Measurements from ENCODE around the gene ZCCHC14.

Gene ZCCHC14

DNA sequence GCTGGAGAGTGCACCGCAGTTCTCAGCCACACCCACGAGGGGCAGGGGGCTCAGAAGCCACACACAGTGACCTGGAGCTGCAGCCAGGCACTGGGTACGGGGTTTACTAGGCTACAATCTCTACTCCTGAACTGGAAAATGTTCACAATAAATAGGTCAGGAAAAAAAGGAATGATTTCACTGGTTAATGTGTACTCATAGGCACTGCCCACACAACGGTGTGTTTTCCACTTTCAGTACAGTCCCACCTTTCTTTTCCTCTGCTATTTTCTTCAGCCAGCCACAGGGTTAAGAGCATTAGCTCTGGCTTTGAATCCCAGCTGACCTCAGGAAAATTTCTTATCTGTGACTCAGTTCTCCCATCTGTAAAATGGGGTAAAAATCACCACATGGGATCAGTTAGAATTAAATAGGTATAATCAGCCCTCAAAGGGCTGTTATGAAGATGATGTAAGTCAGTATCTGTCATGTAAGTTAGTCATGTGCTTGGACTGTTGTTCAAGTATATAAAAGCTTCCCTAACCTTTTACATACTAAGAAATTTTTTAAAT, 35.7 kb downstream of the ZCCHC14 start:
- peak; percentile 81 for DNase-seq (ENCODE audit: low spot score)

GRCh38 chr16:87454391-87454790, 38.4 kb downstream of the ZCCHC14 start:
- no peak for DNase-seq (ENCODE audit: low spot score)

DNA sequence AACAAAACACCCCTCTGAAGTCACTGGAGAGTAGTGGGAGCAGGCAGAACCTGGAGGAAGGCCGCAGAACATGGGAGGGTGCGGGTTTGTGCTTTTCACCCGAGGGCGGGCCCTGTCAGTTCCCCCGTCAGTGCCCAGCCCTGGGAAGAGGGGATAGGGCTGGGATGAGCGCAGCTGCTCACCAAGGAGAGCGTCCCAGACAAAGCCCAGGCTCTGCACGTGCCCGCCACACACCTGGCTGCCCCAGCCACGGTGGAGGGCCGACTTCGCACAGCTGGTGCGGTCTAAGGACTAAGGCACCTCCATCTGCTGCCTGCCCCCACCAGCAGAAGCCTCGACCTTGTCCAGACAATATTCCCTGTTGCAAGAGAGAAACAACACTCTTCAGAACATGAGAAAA, 39.5 kb downstream of the ZCCHC14 start:
- DNase-seq (ENCODE audit: low spot score): no peak

DNA sequence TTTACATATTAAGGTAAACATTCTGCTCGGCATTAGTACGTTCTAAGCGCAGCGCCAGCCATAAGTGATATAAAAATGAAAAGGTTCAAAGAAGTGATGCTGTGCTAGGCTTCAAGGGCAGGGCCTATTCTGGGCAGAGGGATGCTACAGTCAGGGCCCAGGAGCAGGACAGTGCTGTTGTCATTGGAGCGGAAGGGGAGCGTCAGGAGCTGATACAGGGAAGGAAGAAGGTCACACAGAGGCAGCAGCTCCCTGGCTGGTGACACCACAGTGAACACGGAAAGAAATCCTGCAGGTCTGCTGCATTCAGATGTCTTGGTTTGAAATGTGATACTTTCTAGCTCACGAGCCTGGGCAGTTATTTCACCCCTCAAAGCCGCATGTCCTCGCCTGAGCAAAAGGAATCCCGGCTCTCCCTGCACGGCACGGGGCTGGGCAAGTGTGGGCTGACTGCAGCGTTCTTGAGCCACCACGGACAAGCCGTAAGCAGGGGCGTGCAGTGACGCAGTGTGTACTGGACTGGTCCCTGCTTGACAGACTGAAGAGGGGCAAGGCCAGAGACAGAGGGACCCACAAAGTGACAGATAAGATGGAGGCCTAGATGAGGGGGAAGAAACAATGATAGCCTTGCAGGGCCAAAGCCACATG, 41.1 kb downstream of the ZCCHC14 start:
- no peak for DNase-seq (ENCODE audit: low spot score)

DNA sequence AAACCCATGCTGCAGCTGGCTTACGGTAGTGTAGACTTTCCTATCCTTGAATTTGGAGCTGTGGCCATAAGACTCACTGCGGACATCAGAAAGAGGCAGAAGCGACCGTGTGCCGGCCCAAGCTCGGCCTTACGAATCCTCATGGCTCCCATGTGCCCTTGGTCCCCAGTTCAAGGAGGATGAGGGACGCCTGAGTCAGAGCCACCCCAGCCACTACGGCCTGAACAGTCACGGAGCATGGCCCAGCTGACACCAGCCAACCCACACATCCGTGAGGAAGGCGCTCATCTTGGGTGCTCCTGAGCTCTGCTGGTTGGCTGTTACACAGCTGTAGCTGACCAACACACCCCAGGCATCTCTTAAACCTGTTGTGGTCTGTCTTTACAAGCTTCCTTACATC, 44.0 kb downstream of the ZCCHC14 start:
- DNase-seq (ENCODE audit: low spot score): no peak

- DNase-seq (ENCODE audit: low spot score): no peak
Observed at GRCh38 chr16:87447323-87447722, 45.5 kb downstream of the ZCCHC14 start.

DNA sequence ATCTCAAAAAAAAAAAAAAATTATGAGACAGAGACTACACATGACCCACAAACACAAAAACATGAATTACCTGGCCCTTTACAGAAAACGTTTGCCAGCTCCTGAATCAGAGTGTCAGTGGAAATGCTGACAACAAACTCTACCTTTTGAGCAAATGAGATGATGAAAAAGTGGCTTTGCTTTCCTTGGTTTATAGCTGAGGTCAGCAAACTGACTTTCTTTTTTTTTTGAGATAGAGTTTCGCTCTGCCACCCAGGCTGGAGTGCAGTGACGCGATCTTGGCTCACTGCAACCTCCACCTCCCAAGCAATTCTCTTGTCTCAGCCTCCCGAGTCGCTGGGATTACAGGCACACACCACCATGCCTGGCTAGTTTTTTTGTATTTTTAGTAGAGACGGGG, 46.3 kb downstream of the ZCCHC14 start:
- no peak for DNase-seq (ENCODE audit: low spot score)

- DNase-seq (ENCODE audit: low spot score): peak; percentile 76
Observed at GRCh38 chr16:87445486-87445885, 47.3 kb downstream of the ZCCHC14 start.

DNA sequence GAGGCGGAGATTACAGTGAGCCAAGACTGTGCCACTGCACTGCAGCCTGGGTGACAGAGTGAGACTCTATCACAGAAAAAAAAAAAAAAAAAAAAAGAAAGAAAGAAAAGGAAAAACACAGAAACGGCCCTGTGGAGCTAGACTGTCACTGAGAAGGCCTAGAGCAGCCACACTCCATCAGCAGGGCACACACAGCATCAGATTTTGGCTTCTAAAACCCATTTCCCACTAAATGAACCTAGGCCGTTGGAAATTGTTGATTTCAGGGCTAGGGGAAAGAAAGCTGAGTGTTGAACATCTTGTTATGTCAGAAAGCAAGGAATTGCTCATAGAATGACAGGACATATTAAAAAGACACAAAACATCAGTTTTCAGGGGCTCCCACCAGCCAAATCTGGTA, 48.9 kb downstream of the ZCCHC14 start:
- no peak for DNase-seq (ENCODE audit: low spot score)

- no peak for DNase-seq (ENCODE audit: low spot score)
Observed at GRCh38 chr16:87443016-87443415, 49.8 kb downstream of the ZCCHC14 start.

GRCh38 chr16:87442581-87442966, 50.2 kb downstream of the ZCCHC14 start:
- no peak for DNase-seq (ENCODE audit: low spot score)

GRCh38 chr16:87441886-87442580, 50.8 kb downstream of the ZCCHC14 start:
- no peak for DNase-seq (ENCODE audit: low spot score)

GRCh38 chr16:87439926-87440325, 52.9 kb downstream of the ZCCHC14 start:
- no peak for DNase-seq (ENCODE audit: low spot score)

- no peak for DNase-seq (ENCODE audit: low spot score)
Observed at GRCh38 chr16:87438611-87438985, 54.2 kb downstream of the ZCCHC14 start.

DNA sequence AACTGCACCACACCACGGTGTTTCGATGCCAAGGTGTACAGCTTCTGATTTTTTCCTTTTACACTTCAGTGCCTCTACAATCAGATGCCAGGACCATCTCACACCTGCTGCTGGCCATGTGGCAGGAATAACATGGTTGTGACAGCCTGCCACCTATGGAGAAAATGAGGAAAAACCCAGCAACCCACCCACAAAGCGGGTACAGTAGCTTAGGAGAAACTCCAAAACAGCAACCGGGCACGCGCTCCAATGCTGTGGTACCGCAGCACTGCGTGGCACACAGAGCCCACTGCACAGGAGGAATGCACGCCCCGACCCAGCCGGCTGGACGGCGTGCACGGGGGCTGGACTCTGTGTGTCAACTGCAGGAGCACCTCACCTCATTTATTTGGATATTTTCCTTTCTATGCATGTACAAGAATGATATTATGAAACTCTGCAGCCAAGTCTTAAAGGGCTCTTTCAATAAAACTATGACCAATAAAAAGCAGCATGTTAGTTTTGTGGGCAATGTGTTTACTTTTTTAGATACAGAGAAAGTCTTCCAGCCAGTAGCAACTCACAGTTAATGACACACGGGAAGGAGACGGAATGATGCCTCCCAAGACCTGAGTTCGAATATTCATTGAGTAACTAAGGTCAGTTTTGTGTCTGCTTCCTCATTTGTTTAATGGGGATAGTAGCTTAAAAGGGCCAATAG, 54.8 kb downstream of the ZCCHC14 start:
- DNase-seq (ENCODE audit: low spot score): no peak

GRCh38 chr16:87437327-87437726, 55.5 kb downstream of the ZCCHC14 start:
- DNase-seq (ENCODE audit: low spot score): no peak

- DNase-seq (ENCODE audit: low spot score): no peak
Observed at GRCh38 chr16:87436225-87437172, 56.3 kb downstream of the ZCCHC14 start.

DNA sequence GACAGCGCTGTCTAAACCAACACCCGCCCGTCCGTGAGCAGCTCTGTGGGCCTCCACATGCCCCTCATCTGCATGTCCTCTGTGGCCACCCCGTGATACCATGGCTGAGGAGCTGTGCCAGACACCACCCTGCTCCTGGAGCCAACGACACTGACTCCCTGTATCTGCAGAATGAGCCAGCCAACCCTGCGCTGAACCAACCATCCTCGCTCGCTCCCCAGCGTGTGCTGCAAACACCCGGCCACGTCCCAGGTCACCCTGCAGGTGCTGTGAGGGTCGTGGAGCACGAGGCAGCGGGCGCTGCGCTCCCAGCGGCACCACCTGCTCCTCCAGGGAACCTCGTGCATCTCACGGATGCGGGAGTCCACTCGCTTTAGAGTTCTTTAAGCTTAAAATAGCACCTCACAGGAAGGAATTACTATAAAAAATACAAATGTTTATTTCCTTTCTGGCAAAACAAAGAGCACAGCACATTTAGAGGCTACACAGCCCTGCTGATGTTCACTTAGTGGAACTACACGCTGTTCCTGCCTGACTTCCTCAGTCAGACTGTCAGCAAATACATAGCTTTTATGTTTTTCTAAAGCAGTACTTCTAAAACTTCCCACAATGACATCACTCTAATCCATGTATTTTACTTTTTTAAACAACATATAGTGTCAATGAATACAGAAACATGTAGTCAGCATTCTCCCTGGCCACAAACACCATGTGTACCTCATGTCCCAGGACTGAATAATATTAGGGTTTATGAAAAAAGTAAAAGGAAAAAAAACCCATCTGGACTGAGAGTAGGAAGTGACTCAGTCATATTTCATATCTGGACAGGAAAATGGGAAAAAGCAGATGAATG, 57.2 kb downstream of the ZCCHC14 start:
- no peak for DNase-seq (ENCODE audit: low spot score)

GRCh38 chr16:87434146-87434667, 58.6 kb downstream of the ZCCHC14 start:
- no peak for DNase-seq (ENCODE audit: low spot score)

DNA sequence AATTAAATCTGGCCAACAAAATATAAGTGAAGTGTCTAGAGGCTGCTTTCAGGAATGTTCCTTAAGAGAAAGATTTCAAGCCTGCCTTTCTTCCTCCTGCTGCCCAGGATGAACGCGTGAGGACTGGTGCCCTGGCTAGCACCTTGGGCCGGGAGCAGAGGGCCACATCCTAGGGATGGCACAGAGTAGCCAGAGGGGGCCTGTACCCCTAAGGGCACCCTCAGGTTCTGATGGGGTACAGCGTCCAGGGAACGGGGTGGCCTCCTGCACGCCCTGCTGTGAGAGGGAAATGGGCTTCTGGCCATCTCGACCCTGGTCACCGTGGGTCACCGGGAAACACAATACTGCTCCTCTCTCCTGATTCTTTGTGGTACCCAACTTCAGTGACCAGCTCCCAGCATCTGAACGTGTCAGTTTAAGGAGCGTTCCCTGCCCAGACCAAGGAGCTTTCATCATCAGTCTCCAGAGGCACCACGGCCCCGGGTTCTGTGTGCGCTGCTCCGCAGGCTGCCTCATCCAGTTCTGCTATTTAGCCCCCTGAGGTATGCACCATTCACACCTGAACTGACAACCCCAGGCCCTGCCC, 60.4 kb downstream of the ZCCHC14 start:
- no peak for DNase-seq (ENCODE audit: low spot score)

Measured in SW480 (cell line).